NCI-H2029 treated with DMSO at 0.1 percent for 48 hours (cell line): ENCODE results near the gene CRISPLD2.

Experiments
- DNase-seq: peaks from one replicate; lab custom pipeline; 2025; lab: John Stamatoyannopoulos, UW

Gene CRISPLD2

DNA sequence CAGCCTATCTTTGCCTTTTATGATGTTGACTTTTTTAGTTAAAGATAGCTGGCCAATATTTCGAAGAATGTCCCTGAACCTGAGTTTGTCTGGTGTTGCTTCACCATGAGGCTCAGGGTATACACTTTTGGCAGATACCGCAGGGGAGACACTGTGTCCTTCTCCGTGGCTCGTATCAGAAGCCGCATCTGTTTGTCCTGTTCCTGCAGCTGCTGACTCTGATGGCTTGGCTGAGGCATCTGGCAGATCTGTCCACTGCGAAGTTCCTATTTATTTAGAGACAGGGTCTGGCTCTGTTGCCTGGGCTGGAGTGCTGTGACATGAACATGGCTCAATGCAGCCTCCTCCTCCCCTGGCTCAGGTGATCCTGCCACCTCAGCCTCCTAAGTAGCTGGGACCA, 93.5 kb downstream of the CRISPLD2 start:
- DNase-seq: no peak

GRCh38 chr16:84914273-84914672, 94.5 kb downstream of the CRISPLD2 start:
- no peak for DNase-seq

- DNase-seq: no peak
Observed at GRCh38 chr16:84916178-84916577, 96.4 kb downstream of the CRISPLD2 start.

GRCh38 chr16:84916850-84917249, 97.1 kb downstream of the CRISPLD2 start:
- no peak for DNase-seq

DNA sequence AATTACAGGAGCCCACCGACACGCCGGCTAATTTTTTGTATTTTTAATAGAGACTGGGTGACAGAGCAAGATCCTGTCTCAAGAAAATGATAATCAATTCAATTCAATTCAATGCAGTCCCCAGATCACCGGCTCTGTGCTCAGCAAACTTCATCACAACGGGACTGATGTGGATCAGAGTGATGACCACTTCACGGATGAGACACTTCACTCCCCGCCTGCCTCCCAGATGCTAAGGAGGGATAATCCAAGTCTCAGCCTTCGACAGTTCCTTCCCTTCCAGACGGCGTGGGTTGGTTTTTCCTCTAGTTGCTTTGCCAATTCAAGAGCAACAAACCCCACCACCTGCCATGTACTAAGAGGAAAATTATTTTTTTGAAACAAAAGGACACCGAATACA, 97.7 kb downstream of the CRISPLD2 start:
- DNase-seq: no peak

GRCh38 chr16:84918006-84918909, 98.5 kb downstream of the CRISPLD2 start:
- DNase-seq: no peak

- DNase-seq: no peak
Observed at GRCh38 chr16:84919269-84919668, 99.5 kb downstream of the CRISPLD2 start.

DNA sequence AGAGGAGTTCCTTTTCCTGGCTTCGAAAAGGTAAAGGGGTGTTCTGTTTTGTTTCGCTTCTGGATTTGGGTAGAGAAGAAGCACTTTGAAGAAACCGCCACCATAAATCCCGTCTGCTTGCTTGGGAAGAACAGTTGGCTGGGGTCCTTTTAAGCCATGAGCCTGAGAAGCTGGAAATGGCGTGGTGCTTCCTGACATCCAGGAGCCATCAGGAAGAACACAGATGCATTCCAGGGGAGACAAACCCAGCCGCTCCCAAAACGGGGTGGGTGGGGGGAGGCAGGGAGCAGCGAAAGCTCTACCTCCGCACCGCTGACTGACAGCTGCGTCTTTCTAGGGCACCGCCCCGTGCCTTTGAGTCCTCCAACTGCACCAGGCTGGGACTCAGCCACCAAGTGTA, 99.9 kb downstream of the CRISPLD2 start:
- no peak for DNase-seq

DNA sequence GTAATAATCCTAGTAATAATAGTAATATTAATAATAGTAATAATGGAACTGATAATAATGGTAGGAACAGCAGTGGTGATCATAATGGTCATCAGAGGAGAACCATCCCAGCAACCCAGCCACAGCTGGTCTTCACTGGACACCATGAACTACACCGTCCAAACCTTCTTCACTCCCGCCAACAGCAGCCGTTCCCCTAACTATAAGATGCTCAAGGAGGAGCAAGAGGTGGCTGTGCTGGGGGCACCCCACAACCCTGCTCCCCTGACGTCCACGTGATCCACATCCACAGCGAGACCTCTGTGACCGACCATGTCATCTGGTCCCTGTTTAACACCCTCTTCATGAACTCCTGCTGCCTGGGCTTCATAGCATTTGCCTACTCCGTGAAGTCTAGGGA, 100.5 kb downstream of the CRISPLD2 start:
- no peak for DNase-seq

GRCh38 chr16:84922351-84923120, 102.8 kb downstream of the CRISPLD2 start:
- no peak for DNase-seq

- DNase-seq: no peak
Observed at GRCh38 chr16:84924331-84925091, 104.7 kb downstream of the CRISPLD2 start.

DNA sequence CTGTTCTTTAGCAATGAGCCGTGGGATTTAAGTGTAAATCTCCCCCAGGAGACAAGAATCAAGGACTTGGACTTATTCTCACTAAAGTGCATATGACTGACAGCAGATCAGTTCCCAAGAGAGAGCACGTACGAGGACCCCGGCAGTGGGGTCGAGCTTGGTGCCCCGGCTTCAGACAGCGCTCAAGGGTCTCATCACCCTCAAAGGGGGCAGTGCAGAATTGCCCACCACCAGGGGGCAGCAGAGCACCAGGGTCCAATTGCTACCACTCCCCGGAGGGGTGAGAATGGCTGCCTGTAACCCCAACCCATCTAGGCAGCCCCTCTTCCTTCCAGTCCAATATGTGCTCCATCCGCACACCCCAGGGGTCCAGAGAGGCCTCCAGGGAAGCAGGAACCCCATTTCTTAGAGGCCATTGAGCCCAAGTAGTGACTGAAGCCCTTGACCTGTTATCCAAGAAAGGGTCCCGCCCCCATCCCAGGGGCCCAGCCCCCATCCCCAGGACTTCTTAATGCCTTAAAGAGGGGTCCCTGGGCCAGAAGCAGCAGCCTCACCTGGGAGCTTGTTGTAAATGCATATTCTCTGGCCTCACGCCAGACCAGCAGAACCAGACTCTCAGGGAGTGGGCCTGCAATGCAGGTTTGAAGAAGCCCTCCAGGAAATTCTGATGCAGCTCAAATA, 105.4 kb downstream of the CRISPLD2 start:
- DNase-seq: no peak

DNA sequence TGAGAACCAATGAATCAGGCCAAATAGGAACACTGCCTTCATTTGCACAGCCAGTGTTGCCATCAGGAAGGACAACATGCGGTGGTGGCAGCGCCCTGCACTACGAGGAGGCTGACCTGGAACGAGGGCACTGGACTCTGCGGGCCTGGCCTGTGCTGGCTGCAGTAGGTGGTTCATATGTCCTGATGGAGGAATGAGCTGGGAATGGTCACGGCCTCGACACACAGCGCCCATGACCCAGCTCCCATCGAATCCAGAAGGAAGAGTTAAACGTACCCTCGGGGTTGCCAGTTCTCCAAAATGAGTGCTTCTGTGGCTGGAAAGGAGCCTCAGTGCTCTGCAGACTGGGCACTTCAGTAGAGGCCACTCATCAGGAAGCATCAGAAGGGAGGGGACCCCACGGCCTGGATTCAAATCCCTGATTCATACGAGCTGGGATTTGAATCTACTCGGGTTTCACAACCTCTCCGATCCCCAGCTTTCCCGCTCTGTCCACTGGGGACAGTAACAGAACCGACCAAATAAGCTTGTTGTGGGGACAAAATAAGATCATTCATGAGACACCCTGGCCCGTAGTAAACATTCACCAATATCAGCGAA, 106.1 kb downstream of the CRISPLD2 start:
- DNase-seq: no peak

- no peak for DNase-seq
Observed at GRCh38 chr16:84926462-84926861, 106.7 kb downstream of the CRISPLD2 start.

GRCh38 chr16:84927621-84928591, 108.1 kb downstream of the CRISPLD2 start:
- no peak for DNase-seq

DNA sequence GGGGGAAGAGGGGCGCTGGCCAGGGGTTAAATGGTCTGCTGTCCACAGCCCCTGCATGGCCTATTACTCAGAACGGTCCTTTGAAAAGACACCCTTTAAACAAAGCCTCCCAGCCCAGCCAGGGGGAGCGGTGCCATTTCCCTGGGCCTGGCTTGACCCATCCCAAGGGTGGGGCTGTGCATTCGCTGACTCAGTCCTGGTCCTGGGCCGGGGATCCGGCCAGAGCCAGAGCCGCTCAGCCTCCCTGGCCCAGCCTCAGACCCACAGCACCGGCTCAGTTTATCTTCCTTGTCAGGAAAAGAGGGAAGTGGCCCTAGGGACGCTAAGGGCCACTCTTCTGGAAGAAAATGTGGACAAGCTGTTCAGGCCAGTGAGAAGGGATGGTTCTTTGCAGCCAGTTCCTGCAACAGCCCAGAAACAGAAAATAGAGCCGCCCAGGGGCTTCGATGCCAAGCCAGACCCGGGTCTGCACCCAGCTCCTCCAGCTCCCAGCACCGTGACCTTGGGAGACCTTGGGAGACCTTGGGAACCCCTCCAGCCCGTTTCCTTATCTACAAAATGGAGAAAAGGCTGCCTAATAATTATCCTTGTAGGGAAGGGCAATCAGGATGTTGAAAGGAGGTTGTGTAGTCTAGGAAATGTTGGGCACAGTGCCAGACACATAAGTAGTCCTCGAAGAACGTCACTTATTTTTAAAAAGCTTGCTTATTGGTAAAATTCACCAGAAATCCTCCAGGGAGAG, 109.1 kb downstream of the CRISPLD2 start:
- no peak for DNase-seq

DNA sequence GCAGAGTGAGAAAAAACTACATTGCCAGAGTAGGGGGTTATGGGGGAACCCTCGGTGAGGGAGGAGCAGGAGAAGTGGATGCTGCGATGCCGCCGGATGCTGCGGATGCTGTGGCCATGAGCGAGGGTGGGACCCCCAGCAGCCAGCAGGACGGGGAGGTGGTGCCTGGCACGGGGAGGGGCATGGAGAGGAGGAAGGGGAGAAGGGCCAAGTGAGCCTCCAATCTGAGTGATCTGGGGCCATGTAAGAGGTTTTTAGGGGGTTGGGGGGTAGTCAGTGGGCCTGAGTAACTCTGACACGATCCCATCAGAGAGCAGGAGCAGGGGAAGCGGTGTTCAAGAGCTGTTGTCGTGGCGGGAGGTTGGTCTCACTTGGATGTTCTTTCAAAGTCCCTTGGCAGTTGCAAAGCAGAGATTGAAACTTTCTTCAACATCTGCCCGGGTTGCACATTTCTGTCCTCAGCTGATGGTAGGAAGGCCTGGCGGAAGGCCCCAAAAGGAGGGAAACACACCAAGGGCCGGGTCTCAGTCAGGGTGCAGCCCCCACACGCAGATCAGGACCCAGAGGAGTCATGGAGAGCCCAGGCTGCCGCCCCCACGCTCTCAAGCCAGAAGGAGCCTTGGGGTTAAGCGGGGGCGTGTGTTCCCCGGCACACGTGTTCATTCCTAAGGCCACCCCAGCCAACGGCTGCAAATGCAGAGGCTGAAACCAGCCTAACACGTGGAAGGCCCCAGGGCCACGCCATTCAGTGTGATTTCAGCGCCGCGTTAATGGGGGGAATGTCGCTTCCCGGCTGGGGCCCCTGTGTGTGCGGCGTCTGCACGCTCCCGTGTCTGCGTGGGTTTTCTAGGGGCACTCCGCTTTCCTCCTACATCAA, 109.9 kb downstream of the CRISPLD2 start:
- no peak for DNase-seq

DNA sequence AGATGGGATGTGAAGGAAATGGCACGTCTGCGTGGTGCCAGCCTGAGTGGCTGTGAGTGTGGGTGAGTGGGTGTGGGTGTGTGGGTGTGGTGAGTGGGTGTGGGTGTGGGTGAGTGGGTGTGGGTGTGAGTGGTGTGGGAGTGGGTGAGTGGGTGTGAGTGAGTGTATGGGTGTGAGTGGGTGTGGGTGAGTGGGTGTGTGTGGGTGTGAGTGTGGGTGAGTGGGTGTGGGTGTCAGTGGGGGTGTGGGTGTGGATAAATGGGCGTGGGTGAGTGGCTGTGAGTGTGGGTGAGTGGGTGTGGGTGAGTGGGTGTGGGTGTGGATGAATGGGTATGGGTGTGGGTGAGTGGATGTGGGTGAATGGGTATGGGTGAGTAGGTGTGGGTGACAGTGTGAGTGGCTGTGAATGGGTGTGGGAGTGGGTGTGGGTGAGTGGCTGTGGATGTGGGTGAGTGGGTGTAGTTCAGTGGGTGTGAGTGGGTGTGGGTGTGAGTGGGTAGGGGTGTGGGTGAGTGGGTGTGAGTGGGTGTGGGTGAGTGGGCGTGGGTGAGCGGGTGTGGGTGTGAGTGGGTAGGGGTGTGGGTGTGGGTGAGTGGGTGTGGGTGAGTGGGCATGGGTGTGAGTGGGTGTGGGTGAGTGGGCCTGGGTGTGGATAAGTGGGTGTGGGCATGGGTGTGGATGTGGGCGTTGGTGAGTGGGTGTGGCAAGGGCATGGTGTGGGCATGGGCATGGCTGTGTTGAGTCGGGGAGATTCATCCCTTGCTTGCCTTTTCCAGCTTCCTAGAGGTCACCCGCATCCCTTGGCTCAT, 110.7 kb downstream of the CRISPLD2 start:
- no peak for DNase-seq
